ENCODE measurements around the gene TRIM65. TPM values are rescaled to one million over a fixed set of nuclear protein-coding genes. Genes with fewer than 3 reads are reported as not detected.
A peak's percentile ranks its signal among the peaks of the same experiment; 100 is the strongest.

The TRIM65 gene
- total RNA-seq, 2 donors from 2014 or later: 12.5 to 21.0 TPM

DNA sequence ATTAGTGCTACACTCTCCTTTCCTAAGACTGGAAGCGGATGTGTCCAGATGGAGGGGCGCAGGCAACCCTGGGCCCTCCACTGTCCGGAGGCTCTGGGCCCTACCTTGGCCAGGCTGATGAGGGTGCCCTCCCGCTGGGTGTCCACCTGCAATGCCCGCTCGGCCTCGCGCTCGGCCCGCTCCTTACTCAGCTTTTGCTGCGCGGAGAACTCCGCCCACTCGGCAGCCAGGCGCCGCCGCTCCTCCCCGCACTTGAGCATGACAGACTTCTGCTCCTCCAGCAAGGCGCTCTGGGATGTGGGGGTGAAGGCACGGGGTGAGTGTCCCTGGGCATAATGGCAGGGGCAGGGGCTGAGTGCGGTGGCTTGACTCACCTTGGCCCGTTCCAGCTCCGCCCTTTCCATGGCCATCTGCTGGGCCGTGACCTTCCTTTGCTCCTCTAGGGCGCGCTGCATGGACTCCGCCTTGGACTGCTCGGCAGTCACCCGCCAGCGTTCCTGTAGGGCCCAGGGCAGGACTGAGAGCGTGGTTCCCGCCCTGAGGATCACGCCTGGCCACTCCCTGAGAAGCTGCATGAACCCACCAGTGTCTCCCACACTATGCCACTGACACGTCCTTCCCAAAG lies 18.0 kb upstream of the TRIM65 start:
- ATAC-seq (no peak), DNase-seq (no peak)
- H3K27me3 ChIP-seq: no peaks in the 10 kb centered on the region
- H3K27ac ChIP-seq: no peak overlapping the region
- H3K4me1 ChIP-seq: no peaks in the 10 kb centered on the region
- 94 to 96% methylated on average over 11 to 32 of the region's 34 CpGs for WGBS, 2 donors
- H3K4me3 ChIP-seq: no peak overlapping the region
- intact Hi-C loops (cut with DNase I): loop anchor here (10.0 kb wide), 1 partner anchor 380 kb away; no protein-coding TSS in a partner anchor
- TF ChIP-seq POLR2A (IDR thresholded peaks at IDR 0.05): no peak
- TF ChIP-seq, protein P1, sequence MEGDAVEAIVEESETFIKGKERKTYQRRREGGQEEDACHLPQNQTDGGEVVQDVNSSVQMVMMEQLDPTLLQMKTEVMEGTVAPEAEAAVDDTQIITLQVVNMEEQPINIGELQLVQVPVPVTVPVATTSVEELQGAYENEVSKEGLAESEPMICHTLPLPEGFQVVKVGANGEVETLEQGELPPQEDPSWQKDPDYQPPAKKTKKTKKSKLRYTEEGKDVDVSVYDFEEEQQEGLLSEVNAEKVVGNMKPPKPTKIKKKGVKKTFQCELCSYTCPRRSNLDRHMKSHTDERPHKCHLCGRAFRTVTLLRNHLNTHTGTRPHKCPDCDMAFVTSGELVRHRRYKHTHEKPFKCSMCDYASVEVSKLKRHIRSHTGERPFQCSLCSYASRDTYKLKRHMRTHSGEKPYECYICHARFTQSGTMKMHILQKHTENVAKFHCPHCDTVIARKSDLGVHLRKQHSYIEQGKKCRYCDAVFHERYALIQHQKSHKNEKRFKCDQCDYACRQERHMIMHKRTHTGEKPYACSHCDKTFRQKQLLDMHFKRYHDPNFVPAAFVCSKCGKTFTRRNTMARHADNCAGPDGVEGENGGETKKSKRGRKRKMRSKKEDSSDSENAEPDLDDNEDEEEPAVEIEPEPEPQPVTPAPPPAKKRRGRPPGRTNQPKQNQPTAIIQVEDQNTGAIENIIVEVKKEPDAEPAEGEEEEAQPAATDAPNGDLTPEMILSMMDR (IDR thresholded peaks at IDR 0.05): no peak
- no peaks in the 10 kb centered on the region for H3K9me3 ChIP-seq
- H3K36me3 ChIP-seq (replicated peaks in 1 of 2; ENCODE audit: insufficient read depth in 1 of 2, low read depth in 2 of 2): no peaks in the 10 kb centered on the region

DNA sequence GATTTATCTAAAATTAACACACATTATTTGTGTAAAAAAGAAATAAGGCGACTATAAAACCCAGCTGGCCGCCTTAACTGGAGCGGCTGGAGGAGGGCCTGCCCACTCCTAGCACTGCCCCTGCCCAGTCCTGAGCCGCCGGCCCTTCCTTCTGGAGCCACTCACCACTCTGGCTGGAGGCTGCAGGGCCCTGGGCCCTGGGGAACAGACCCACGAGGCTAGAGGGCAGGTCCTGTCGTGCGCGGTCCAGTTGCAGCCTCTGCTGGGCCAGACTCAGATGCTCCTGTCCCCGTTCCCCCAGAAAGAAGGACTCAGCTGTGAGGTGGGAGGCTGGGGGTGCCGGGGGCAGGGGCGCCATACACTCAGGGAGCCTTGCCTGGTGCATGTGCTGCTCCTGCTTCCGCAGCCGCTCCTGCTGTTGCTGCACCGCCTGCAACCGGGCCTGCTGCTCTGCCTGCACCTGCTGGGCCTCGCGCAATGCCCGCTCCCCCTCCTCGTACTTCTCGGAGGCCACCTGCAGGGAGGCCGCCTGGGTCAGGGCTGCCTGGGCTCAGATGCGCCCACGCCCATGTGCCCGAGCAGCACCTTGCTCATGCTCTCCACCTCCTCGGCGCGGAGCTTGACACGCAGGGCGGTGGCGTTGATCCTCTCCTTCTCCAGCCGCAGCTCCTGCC lies 16.9 kb upstream of the TRIM65 start:
- no peak for ATAC-seq
- no peak overlapping the region for H3K4me3 ChIP-seq
- WGBS, 2 donors: 91 to 98% methylated on average over 6 to 32 of the region's 32 CpGs
- intact Hi-C loops (cut with DNase I): loop anchor here (10.0 kb wide), 1 partner anchor 381 kb away; no protein-coding TSS in a partner anchor
- H3K4me1 ChIP-seq: no peaks in the 10 kb centered on the region
- no peak for DNase-seq
- no peak overlapping the region for H3K27ac ChIP-seq
- no peaks in the 10 kb centered on the region for H3K9me3 ChIP-seq
- H3K36me3 ChIP-seq (replicated peaks in 1 of 2; ENCODE audit: insufficient read depth in 1 of 2, low read depth in 2 of 2): no peaks in the 10 kb centered on the region
- no peaks in the 10 kb centered on the region for H3K27me3 ChIP-seq
- TF ChIP-seq POLR2A (IDR thresholded peaks at IDR 0.05): no peak

DNA sequence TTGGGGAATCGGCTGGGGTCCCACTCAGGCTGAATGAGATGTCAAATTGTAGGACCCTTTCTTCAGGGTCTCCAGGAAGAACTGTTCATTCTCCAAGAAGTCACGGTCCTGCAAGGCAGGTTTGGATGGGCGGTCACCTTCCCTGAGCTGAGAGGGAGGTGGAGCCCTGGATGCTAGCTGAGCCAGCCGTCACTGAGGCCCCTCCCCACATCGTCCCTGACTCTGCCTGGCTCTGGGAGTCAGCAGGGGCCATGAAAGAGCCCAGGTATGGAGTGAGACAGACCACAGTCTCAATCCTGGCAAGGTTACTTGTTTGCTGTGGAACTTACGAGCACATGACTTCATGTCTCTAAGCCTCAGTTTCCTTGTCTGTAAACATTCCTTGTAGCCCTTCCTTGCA lies 13.9 kb upstream of the TRIM65 start:
- WGBS, 2 donors: 86 to 93% methylated on average over 3 to 6 of the region's 6 CpGs
- intact Hi-C loops (cut with DNase I): loop anchor here (10.0 kb wide), 1 partner anchor 384 kb away; no protein-coding TSS in a partner anchor

DNA sequence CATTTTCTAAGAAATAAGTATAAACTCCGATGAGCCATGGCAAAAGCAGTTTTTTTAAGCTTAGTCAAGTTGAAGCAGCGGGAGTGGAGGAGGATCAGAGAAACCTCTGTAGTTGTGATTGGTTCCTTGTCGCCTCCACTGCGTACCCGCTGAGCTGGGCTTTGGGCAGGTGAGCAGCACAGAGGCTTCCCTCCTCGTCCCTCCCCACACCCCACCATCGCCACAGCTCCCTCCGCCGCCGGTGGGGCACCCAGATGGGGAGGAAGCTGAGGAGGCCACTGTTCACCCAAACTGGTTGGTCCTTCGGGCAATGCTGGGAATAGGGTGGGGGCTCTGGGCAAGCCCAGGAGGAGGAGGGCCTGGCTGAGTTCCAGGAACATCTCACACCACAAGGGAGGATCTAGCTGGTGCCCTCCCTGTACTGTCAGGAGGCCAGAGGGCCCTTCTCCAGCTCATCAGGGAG lies 13.1 kb upstream of the TRIM65 start:
- Histone ChIP-seq H3K9me3 (no peaks in the 10 kb centered on the region), H3K27ac (no peak overlapping the region), H3K4me3 (no peak overlapping the region), H3K27me3 (no peaks in the 10 kb centered on the region), H3K4me1 (peaks cover 5% of the 10 kb centered on the region), H3K36me3 (replicated peaks in 1 of 2; ENCODE audit: insufficient read depth in 1 of 2, low read depth in 2 of 2) (no peaks in the 10 kb centered on the region)
- TF ChIP-seq, protein P1 (IDR thresholded peaks at IDR 0.05): no peak
- no peak for TF ChIP-seq POLR2A (IDR thresholded peaks at IDR 0.05)
- intact Hi-C loops (cut with DNase I): loop anchor here (5.0 to 10.0 kb wide), 2 partner anchors 97 to 385 kb away; no protein-coding TSS in a partner anchor
- no peak for DNase-seq
- 67 to 81% methylated on average over 11 of the region's 11 CpGs for WGBS, 2 donors
- no peak for ATAC-seq

More for the DNA sequence above, 13.9 kb upstream of the TRIM65 start:
- Histone ChIP-seq H3K36me3 (replicated peaks in 1 of 2; ENCODE audit: insufficient read depth in 1 of 2, low read depth in 2 of 2) (no peaks in the 10 kb centered on the region), H3K27me3 (no peaks in the 10 kb centered on the region), H3K27ac (no peak overlapping the region), H3K9me3 (no peaks in the 10 kb centered on the region), H3K4me1 (peaks cover 4% of the 10 kb centered on the region), H3K4me3 (no peak overlapping the region)
- TF ChIP-seq POLR2A (IDR thresholded peaks at IDR 0.05): no peak
- TF ChIP-seq, protein P1 (IDR thresholded peaks at IDR 0.05): no peak
- DNase-seq: no peak
- no peak for ATAC-seq

DNA sequence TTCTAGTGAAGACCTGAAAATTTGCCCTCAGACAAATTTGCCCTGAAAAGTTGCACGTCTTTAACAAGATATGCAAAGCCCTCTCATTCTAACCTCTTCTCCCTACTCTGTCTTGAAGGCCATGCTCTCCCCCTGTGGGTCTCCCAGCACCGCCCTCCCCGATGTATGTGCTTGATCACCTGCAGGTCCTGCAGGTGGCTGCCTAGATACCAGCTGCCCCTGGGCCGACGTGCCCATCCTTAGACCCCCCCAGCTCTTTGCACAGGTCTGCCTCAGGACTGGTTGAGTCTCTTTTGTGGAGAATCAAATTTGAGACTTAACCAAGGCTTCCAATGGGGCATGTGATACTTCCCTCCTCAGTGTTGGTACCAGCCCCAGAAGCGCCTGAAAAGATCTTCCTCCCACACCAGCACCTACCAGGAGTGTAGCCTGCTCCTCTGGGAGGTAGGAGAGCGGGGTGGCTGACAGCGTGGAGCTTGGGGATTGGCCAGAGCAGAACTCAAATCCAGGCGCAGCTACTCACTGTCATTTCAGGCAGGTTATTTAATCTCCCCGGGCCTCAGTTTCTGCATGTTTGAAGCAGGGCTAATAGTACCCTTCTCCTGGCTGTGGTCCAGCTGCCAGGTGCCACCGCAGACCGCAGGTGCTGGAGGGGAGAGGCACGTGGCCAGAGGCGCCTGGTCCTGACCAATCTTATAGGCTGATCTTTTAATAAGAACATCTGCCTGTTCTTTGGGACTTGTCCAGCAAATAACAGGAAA lies 12.5 kb upstream of the TRIM65 start:
- 63 to 68% methylated on average over 12 to 14 of the region's 14 CpGs for WGBS, 2 donors
- Histone ChIP-seq H3K27me3 (no peaks in the 10 kb centered on the region), H3K4me3 (no peak overlapping the region), H3K9me3 (no peaks in the 10 kb centered on the region), H3K4me1 (peaks cover 6% of the 10 kb centered on the region), H3K36me3 (replicated peaks in 1 of 2; ENCODE audit: insufficient read depth in 1 of 2, low read depth in 2 of 2) (no peaks in the 10 kb centered on the region), H3K27ac (no peak overlapping the region)
- TF ChIP-seq POLR2A (IDR thresholded peaks at IDR 0.05): no peak
- TF ChIP-seq, protein P1 (IDR thresholded peaks at IDR 0.05): no peak
- peak in 3 of 4 donors; percentile 38 to 65 (median 51) for DNase-seq
- ATAC-seq: no peak
- intact Hi-C loops (cut with DNase I): loop anchor here (5.0 kb wide), 1 partner anchor 98 kb away; no protein-coding TSS in a partner anchor
